HT1080 (cell line): Measurements from ENCODE around the gene WBP2. TPM values are rescaled to one million over a fixed set of nuclear protein-coding genes. Genes with fewer than 3 reads are reported as not detected.
"Not testable (repeated sequence)": the region's sequence is repeated elsewhere in the genome, so short reads cannot be mapped to it uniquely, and the experiment has no call there.

ENCODE experiments used
- DNase-seq: peaks from one replicate; pipeline ENCODE4 v3.0.0-alpha.2; 2015; ENCODE audit warnings: low read depth
- total RNA-seq: library from RNA; depleted of rRNA; stranded (reverse); fragments of >200 nt; shearing (Covaris generic); gene quantifications from 2 replicates; pipeline ENCODE4 v1.2.3, GENCODE V29; 2014

The WBP2 gene
- total RNA-seq, 1 experiment from 2014 or later = 38.3 TPM

DNA sequence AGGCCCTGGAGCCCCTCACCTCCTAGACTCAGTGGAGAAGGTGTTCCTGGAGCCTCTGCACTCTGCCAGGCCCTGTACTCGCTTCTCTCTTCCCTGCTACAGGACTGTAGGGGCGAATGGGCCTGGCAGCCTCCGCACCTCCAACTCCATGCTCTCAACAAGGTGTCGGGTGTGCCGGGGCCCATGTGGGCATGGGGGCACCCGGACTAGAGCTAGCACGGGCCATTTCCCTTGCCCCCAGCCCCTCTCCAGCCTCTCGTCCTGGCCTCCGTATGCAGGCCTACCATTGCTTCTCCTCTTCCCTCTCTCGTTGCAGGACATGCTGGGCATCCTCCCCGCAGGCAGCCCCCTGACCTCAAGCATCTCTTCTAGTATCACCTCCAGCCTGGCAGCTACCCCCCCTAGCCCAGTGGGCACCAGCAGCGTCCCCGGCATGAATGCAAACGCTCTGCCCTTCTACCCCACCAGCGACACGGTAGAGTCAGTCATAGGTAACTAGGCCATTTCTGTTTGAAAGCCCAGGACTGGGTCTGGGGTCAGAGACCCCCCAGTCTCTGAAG, 36.7 kb downstream of the WBP2 start:
- DNase-seq = no peak

DNA sequence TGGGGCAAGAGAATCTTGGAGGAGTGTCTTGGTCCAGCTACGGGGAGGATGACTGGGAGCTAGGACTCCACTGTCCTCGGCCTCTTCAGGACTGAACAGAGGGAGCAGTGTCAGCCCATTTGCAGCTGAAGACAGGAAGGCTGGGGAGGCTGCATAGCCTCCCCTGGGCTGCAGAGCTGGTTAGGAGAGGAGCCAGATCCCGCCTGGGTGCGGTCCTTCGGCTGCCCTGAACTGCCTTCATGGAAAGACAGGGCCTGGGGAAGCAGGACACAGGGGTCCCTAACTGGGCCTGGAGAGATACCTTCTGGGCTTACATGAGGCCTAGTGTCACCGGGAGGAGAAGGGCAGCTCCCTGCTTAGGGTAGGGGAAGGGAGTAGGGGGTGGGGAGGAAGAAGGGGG, 37.6 kb downstream of the WBP2 start:
- DNase-seq = no peak

DNA sequence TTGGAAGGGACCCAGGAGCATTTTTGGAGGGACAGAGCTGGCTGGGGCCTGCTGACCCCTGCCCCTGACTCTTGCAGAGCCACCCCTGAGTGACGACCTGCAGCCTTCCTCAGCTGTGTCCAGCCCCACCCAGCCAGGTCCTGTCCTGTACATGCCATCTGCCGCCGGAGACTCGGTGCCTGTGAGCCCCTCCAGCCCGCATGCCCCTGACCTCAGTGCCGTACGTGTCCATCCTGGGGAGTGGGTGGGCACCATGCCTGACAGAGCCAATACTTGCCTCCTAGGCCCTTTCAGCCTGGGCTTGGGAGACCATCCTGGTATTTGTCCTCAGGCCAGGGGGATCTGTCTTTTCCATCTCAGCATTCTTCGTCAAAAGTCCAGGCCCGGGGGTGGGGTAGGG, 38.4 kb downstream of the WBP2 start:
- DNase-seq = no peak

DNA sequence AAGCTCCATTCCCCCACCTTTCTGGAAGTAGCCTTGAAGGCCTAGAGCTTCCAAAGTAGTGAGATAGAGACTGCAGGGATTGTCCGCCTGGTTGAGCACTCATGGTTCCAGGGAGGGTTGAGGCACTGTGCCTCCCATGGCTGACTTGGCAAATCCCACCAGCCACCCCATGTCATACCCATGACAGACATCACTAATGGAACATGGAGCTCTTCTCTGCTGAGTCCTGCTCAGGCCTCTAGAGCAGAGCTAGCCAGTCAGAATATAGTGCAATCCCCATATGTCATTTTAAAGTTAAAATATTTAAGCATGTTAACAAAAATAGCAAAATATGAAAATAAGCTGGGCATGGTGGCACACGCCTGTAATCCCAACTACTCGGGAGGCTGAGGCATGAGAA, 39.7 kb downstream of the WBP2 start:
- DNase-seq = no peak

DNA sequence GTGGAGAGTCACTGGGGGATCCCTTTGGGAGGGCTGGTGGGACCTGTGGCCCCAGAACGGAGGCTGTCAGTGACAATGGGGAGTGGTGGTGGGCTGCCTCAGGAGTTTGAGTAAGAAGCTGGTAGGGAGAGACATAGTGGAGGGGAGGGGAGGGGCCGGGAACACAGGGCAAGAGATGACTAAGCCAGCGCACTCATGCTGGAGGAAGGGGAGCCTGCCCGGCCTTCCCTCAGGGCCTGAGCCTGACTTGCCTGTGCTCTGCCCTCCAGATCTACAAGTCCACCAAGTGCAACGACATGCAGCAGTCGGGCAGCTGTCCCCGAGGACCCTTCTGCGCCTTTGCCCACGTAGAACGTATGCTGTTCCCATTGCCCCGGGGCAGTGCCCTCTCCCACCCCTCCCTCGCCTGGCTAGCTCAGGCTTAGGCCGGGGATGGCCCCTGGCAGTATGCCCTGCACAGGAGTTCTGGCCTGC, 40.2 kb downstream of the WBP2 start:
- peak; percentile 88 for DNase-seq

DNA sequence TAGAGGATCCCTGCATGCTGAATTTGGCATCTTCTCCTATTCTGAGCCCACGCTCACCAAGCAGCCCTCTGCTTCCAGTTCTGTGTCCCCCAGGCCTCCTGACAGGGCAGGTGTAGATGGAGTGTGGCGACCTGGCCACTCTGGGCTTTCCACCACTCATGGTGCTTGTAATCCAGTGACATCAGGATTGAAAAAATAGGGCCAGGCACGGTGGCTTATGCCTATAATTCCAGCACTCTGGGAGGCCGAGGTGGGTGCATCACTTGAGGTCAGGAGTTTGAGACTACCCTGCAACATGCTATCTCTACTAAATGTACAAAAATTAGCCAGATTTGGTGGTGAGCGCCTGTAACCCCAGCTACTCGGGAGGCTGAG, 41.1 kb downstream of the WBP2 start:
- DNase-seq = no peak

DNA sequence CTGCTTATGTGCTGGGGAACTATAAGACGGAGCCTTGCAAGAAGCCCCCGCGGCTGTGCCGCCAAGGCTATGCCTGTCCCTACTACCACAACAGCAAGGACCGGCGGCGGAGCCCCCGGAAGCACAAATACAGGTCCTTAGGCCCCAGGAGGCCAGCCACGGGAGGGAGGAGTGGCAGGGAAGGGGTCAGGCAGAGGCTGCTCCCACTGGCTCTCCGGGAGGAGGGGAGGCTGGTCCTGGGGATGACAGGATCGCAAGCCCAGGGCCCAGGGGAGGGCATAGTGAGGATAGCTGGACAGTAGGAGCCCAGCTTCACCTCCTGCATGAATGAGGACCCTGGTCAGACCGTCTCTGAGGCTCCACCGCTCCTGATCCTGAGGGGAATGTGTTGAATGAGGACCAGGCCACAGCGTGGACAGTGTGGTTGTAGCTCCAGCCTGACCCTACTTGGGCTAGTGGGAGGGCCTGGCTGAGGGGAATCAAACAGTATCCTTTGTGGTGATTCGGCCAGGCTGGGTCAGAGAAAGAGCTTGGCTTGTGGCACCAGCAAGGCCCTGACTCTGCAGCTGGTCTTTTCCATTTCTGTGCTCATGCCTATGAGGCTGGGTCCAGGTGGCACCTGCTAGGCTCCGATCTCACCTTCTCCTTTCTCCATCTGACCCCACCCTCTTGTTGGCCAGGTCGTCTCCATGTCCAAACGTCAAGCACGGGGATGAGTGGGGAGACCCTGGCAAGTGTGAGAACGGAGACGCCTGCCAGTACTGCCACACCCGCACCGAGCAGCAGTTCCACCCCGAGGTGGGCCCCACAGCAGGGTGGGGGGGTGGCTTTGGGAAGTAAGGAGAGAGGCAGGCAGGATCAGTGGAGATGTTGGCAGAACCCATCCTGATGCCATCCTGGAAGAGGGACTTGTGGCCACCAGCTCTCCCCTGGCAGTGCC, 41.8 kb downstream of the WBP2 start:
- DNase-seq = no peak

DNA sequence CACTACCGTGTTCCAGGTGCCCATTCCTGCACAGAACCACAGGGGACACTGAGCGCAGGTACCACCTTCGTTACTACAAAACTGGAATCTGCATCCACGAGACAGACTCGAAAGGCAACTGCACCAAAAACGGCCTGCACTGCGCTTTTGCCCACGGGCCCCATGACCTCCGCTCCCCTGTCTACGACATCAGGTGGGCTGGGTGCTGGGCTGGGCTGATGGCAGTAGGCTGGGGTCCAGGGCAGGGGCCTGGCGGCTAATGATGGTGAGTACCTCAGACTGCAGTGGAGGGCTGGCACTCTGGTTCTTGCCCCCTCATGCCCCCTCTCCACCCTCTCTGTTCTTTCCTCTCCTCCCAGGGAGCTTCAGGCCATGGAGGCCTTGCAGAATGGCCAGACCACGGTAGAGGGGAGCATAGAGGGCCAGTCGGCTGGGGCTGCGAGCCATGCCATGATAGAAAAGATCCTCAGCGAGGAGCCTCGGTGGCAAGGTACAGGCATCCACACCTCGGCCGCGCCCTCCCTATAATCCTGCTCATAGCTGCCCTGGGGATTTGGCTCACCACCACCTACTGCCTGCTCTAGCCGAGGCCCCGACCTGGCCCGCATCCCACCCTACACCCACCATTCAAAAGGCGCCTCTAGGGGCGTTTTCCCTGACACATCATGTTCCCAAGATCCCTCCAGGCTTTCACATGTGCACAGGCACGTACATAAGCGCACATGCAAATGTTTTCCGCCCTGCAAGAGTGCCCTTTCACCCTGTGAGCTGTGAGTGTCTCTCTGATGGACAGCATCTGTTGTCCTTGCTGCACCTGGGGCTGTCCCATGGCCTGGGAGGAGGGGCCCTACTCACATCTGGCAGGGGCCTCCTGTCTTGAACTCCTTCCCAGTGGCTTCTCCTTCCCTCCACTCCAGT, 42.8 kb downstream of the WBP2 start:
- DNase-seq = no peak

DNA sequence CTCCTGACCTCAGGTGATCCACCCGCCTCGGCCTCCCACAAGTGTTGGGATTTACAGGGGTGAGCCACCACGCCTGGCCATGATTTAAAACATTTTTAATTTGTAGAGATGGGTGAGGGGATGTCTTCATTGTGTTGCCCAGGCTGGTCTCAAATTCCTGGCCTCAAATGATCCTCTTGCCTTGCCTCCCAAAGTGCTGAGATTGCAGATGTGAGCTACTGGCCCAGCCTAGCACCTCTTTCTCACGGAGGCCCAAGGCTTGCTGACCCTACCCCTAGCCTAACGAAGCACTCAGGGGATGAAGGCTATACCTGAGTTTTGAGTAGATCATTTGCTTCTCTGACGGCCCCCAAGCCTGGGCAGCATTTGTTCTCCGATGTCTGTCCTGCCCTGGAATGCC, 44.0 kb downstream of the WBP2 start:
- DNase-seq = no peak

DNA sequence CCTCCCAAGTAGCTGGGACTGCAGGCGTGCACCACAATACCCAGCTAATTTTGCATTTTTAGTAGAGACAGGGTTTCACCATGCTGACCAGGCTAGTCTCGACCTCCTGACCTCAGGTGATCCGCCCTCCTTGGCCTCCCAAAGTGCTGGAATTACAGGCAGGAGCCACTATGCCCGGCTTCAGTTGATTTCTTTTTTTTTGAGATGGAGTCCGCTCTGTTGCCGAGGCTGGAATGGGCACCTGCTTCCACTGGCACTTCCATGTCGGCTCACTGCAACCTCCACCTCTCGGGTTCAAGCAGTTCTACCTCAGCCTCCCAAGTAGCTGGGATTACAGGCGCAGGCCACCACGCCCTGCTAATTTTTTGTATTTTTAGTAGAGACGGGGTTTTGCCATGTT, 44.4 kb downstream of the WBP2 start:
- DNase-seq = not testable (repeated sequence)

DNA sequence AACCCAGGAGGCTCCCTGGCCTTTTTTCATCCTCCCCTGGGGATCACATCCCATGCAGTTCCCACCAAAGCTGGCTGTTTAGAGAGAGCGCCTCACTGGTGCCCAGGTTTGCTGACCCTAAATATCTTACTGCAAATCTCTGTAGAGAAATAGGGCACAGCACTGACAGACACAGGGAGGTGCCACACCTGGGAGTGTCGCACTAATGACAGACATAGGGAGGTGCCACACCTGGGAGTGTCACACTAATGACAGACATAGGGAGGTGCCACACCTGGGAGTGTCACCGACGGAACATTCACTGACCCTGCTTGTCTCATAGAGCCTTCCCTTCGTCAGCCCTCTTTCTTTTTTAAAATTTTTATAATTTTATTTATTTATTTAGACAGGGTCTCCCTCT, 44.9 kb downstream of the WBP2 start:
- no peak for DNase-seq

DNA sequence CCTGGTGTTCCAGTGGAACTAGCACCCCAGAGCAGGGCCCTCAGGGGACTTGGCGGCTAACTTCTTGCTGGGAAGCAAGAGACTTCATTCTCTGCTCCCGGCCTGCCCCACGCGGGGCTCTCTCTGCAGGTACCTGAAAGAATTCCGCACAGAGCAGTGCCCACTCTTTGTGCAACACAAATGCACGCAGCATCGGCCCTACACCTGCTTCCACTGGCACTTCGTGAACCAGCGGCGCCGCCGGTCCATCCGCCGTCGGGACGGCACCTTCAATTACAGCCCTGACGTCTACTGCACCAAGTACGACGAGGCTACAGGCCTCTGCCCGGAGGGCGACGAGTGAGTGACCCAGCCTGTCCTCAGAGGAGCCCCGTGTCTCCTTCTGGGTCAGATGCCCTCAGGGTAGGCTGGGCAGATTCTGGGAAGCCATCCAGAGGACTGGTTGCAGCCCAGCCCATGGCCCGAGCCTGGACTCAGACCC, 45.5 kb downstream of the WBP2 start:
- no peak for DNase-seq

DNA sequence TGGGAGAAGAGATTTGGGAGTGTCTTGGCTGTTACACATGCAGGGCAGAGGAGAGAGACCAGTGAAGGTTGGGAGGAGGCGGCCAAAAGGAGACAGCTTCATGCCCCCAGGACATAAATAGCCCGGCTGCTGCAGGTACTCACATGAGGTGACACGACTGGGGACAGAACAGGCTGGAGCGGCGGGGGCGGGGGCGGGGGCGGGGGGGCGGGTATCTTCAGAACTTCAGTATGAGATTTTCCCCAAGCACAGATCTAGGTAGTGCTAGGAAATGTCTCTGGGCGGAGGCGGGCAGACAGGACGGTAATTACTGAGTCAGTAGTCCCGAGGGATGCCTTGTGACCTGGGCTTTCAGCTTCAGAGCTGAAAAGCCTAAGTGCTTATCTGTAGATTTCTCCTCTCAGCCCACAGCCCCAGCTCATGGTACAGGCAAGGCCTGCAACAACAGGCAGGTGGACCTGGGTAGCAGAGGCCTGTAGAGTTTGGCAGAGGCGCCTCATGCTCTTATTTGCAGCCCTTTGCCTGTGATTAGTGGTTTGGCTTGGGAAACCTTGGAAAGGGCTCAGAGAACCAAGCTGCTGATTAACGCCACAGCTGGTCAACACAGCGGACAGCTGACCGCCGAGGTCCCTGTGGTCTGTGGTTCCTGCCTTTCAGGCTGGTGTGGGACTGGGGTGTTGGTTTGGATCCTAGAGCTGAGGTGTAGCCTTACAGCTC, 46.1 kb downstream of the WBP2 start:
- no peak for DNase-seq

DNA sequence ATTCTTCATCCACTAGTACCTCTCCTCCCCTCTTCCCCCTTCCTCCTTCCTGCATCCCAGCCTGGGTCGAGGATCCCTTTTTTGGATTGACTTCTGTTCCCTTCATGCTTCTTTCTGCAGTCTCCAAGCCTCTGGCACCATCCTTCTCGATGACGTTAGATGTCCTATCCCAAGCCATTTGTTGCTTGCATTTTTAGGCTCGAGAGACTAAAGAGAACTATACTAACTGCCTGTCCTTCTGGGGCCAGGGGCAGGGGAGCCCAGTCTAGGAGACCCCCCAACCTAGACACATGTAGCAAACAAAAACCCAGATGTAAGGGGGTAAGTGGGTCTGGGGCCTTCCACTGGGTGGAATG, 46.6 kb downstream of the WBP2 start:
- DNase-seq = no peak

DNA sequence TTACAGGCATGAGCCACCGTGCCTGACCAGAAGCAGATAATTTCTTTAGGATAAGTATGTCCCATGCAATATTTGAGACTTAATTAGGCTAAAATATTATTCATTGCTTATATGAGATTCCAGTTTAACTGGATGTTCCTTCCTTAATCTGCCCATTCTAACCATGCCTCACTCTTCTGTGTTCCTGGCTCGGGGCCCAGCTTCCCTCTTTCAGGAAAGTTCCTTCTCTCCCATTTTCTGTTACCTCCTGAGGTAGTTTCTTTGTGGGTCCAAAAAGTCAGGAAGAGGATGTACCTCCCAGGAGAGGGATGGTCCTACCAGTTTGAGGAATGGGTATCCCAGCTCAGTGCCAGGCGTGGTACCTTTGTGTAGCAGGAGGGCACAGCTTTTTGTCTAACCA, 47.3 kb downstream of the WBP2 start:
- DNase-seq = no peak

DNA sequence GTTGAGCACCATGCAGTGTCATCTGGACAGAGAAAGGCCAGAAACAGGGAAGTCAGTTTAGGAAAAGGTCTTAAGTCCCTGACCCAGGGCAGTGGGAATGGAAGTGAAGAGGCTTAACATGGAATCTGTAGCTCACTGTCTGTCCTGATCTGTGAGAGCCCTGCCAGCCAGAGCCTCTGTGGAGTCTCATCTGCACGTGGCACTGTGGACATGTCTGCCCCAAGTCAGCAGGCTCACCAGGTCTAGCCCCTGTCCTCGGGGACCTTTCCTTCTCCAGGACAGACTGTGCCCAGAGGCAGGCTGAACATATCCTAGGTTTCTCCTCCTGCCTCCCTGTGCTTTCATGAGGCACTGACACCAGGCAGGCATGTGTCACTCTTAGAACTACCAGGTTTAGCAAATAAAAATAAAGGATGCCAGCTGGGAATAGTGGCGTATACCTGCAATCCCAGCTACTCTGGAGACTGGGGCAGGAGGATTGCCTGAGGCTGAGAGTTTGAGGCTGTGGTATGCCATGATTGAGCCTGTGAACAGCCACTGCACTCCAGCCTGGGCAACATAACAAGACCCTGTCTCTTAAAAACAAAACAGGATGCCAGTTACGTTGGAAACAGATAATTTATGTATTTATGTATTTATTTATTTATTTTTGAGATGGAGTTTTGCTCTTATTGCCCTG, 48.2 kb downstream of the WBP2 start:
- no peak for DNase-seq

DNA sequence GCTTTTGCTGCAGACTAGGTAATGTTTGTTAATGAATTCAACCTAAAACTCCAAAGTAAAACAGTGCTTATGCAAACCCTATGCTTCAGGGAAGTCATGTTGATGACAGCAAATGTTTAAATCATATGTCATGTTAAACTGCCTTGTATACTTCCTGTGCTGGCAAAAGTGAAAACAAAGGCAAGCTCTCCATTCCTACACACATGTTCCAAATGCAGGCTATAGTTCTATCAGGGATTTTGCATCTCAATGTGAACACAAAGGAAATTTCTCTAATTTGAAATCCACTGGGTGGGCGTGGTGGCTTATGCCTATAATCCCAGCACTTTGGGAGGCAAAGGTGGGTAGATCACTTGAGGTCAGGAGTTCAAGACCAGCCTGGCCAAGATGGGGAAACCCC, 51.3 kb downstream of the WBP2 start:
- no peak for DNase-seq

DNA sequence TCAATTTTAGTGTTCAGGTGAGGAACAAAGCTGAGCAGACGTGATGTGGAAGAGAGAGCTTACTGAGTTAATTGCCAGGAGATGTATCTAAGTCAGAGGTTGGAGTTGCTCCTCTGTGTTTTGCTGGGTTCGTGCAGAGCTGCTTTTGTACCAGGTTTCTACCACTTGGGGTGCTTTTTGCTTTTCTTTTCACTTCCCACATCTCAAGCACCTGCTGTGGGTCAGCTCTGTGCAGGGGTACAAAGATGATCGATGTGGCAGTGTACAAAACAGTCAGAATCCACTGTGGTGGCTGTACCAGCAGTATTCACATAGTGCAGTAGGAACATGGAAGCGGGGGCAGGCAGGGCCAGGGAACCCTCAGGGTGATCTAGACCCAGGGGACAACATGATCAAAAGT, 55.7 kb downstream of the WBP2 start:
- no peak for DNase-seq

DNA sequence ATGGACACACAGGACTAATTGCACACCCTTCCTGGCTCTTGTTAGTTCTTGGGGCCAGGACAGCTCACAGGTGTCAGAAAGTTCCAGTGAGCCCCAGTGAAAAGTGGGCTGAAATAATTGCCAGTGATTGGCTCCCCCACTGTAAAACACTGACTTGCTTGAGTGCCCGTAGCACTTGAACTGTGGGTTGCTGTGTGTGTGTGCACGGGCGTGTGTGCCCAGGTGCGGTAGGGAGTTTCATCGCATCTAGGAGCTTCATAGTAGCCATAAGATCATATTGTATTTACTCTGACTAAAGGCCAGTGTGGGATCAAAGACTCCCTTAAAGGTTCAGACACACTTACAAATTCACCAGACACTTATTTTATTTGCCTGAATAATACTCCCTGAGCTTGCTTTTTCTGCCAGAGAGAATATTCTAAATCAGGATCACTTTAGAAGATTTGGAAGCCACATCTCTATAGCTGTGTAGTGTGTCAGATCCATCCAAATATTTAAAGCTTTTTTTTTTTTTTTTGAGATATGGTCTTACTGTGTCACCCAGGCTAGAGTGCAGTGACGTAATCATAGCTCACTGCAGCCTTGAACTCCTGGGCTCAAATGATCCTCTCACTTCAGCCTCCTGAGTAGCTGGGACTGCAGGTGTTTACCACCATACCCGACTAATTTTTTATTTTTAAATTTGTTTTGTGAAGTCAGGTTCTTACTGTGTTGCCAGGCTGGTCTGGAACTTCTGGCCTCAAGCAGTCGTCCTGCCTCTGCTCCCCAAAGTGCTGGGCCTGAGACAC, 59.1 kb downstream of the WBP2 start:
- no peak for DNase-seq
